ENCODE measurements around the gene AMIGO2. TPM values are rescaled to one million over a fixed set of nuclear protein-coding genes. Genes with fewer than 3 reads are reported as not detected.

Gene AMIGO2
- total and polyA plus RNA-seq, 9 of the 15 experiments (the other 6 are each of a cell fraction or from before 2014, with no cell fraction given), result 2.0 to 8.3 (median 3.8) TPM

DNA sequence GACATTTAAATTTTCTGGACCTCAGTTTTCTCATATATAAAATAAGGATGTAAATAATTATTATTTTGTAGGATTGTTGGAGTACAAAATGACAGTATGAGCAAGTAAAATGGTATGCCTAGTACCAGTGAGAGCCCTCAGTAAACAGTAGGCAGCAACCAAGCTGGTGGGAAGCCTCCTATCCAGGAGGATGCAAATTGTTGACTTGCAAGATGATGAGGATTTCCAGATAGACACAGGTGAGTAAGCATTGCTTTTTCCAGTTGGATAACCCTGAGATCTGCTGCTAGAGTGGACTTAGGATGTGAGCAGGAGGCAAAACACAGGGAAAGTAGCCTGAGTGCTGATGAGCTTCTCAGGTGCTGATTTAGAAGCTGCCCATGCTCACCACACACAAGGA, 28.2 kb upstream of the AMIGO2 start (continued):
- TF ChIP-seq ILF3 (IDR thresholded peaks at IDR 0.05; ENCODE audit: borderline replicate concordance), result no peak

DNA sequence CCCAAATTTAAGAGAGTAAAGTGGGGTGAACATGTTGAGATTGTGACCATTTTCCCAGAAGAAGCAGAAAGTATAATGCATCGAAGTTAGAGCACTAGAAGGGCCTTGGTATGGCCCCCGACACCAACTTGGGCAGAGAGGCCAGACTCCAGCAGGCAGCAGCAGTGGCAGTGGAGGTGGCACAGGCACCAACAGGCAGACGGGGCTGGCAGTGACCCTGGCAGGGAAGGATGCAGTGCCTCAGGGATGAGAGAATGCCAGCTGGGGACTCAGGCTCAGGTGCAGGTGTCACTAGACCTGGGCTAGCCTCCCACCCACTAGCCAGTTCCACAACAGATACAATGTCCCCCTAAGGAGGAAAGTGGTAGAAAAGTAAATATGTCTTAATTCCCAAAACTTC, 27.7 kb upstream of the AMIGO2 start:
- ATAC-seq (no peak), FAIRE-seq (no peak), DNase-seq (ENCODE audit: extremely low read depth in 1 of 4, low spot score in 3 of 4) (no peak)
- Histone ChIP-seq H3K9ac (ENCODE audit: insufficient read depth in 1 of 2, low read depth in 2 of 2, low read length in 2 of 2) (no peak overlapping the region), H3K36me3 (ENCODE audit: control insufficient read depth, insufficient read depth, low read length) (no peaks in the 10 kb centered on the region), H3K27me3 (ENCODE audit: control insufficient read depth in 2 of 2, insufficient read depth in 2 of 2, low read length in 2 of 2) (no peaks in the 10 kb centered on the region), H3K9me1 (ENCODE audit: control insufficient read depth, insufficient read depth, low read length) (no peaks in the 10 kb centered on the region), H4K20me1 (replicated peaks; ENCODE audit: control insufficient read depth, insufficient read depth, low read length) (no peaks in the 10 kb centered on the region), H3K4me1 (replicated peaks in 1 of 2; ENCODE audit: control insufficient read depth in 2 of 2, insufficient read depth in 2 of 2, low read length in 2 of 2) (no peaks in the 10 kb centered on the region), H3K9me3 (replicated peaks; ENCODE audit: control insufficient read depth, insufficient read depth, low read depth, low read length) (no peaks in the 10 kb centered on the region), H3K4me3 (no peak overlapping the region), H3K4me2 (ENCODE audit: insufficient read depth, low read length) (no peak overlapping the region), H3K79me2 (ENCODE audit: control insufficient read depth, insufficient read depth, low read length) (no peaks in the 10 kb centered on the region), H2AFZ (ENCODE audit: low read depth, low read length) (no peak overlapping the region), H3K27ac (ENCODE audit: extremely low read depth, low read depth, low read length) (no peak overlapping the region)
- 46% methylated on average over 3 of the region's 3 CpGs for WGBS (ENCODE audit: insufficient coverage, low coverage, missing lambda C conversion rate)
- intact Hi-C loops (cut with micrococcal nuclease) (no loop called here), in situ Hi-C loops (cut with MboI) (no loop called here)
- ChIA-PET POLR2A (interaction anchor here (0.9 to 1.4 kb wide), 2 partner anchors 12 to 25 kb away, joined by 3 read pairs; no protein-coding TSS in a partner anchor), CTCF (ENCODE audit: low intra/inter-chr PET ratio) (no interaction called here)
- BruUV-seq (replicated peaks), result no TSS peak
- TF ChIP-seq C11orf30 (IDR thresholded peaks at IDR 0.05; ENCODE audit: low read depth), result no peak
- TF ChIP-seq MAFF (IDR thresholded peaks at IDR 0.05; ENCODE audit: low read length), result no peak
- no peak for TF ChIP-seq FOXJ2 (tag; IDR thresholded peaks at IDR 0.05)
- no peak for TF ChIP-seq PHF20 (IDR thresholded peaks at IDR 0.05; ENCODE audit: partially characterized antibody)
- TF ChIP-seq NCOA6 (IDR thresholded peaks at IDR 0.05), result no peak
- TF ChIP-seq TARDBP (IDR thresholded peaks at IDR 0.05), result no peak
- TF ChIP-seq, protein P1, sequence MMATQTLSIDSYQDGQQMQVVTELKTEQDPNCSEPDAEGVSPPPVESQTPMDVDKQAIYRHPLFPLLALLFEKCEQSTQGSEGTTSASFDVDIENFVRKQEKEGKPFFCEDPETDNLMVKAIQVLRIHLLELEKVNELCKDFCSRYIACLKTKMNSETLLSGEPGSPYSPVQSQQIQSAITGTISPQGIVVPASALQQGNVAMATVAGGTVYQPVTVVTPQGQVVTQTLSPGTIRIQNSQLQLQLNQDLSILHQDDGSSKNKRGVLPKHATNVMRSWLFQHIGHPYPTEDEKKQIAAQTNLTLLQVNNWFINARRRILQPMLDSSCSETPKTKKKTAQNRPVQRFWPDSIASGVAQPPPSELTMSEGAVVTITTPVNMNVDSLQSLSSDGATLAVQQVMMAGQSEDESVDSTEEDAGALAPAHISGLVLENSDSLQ (IDR thresholded peaks at IDR 0.05), result no peak
- TF ChIP-seq, protein P2, sequence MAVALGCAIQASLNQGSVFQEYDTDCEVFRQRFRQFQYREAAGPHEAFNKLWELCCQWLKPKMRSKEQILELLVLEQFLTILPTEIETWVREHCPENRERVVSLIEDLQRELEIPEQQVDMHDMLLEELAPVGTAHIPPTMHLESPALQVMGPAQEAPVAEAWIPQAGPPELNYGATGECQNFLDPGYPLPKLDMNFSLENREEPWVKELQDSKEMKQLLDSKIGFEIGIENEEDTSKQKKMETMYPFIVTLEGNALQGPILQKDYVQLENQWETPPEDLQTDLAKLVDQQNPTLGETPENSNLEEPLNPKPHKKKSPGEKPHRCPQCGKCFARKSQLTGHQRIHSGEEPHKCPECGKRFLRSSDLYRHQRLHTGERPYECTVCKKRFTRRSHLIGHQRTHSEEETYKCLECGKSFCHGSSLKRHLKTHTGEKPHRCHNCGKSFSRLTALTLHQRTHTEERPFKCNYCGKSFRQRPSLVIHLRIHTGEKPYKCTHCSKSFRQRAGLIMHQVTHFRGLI (CRISPR knock-in tag; IDR thresholded peaks at IDR 0.05), result no peak
- TF ChIP-seq ZNF444 (CRISPR knock-in tag; IDR thresholded peaks at IDR 0.05), result no peak
- TF ChIP-seq, protein P3, sequence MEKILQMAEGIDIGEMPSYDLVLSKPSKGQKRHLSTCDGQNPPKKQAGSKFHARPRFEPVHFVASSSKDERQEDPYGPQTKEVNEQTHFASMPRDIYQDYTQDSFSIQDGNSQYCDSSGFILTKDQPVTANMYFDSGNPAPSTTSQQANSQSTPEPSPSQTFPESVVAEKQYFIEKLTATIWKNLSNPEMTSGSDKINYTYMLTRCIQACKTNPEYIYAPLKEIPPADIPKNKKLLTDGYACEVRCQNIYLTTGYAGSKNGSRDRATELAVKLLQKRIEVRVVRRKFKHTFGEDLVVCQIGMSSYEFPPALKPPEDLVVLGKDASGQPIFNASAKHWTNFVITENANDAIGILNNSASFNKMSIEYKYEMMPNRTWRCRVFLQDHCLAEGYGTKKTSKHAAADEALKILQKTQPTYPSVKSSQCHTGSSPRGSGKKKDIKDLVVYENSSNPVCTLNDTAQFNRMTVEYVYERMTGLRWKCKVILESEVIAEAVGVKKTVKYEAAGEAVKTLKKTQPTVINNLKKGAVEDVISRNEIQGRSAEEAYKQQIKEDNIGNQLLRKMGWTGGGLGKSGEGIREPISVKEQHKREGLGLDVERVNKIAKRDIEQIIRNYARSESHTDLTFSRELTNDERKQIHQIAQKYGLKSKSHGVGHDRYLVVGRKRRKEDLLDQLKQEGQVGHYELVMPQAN (IDR thresholded peaks at IDR 0.05; ENCODE audit: borderline replicate concordance), result no peak
- TF ChIP-seq ZNF431 (CRISPR knock-in tag; IDR thresholded peaks at IDR 0.05), result no peak
- TF ChIP-seq, protein P4, sequence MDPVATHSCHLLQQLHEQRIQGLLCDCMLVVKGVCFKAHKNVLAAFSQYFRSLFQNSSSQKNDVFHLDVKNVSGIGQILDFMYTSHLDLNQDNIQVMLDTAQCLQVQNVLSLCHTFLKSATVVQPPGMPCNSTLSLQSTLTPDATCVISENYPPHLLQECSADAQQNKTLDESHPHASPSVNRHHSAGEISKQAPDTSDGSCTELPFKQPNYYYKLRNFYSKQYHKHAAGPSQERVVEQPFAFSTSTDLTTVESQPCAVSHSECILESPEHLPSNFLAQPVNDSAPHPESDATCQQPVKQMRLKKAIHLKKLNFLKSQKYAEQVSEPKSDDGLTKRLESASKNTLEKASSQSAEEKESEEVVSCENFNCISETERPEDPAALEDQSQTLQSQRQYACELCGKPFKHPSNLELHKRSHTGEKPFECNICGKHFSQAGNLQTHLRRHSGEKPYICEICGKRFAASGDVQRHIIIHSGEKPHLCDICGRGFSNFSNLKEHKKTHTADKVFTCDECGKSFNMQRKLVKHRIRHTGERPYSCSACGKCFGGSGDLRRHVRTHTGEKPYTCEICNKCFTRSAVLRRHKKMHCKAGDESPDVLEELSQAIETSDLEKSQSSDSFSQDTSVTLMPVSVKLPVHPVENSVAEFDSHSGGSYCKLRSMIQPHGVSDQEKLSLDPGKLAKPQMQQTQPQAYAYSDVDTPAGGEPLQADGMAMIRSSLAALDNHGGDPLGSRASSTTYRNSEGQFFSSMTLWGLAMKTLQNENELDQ (CRISPR knock-in tag; IDR thresholded peaks at IDR 0.05; ENCODE audit: borderline replicate concordance), result no peak
- TF ChIP-seq MECOM (CRISPR knock-in tag; IDR thresholded peaks at IDR 0.05), result no peak
- TF ChIP-seq NELFE (IDR thresholded peaks at IDR 0.05; ENCODE audit: insufficient read depth, insufficient read length), result no peak
- no peak for TF ChIP-seq MEF2A (IDR thresholded peaks at IDR 0.05; ENCODE audit: control insufficient read depth, low read depth, low read length)
- TF ChIP-seq SNRNP70 (optimal IDR thresholded peaks at IDR 0.05; ENCODE audit: low read depth, low read length), result no peak
